Activated B cell treated with CpG ODN at 0.5 μM for 24 hours (primary cell): ENCODE measurements around the gene MUC2. TPM values are rescaled to one million over a fixed set of nuclear protein-coding genes. Genes with fewer than 3 reads are reported as not detected.

ENCODE experiments used
- ATAC-seq: fragments of 200-7000 bp; cut with Tn5 transposase; one replicate; pipeline ENCODE4 v1.10.0; 2021; ENCODE audit warnings: low read depth, mild to moderate bottlenecking, moderate library complexity
- CTCF ChIA-PET: fragments of 350-600 bp; sonication (Branson Sonifier 250); formaldehyde crosslinking; loops from one replicate; lab custom pipeline; 2021; ENCODE audit warnings: antibody characterized with exemption; lab: Charles Lee
- POLR2A ChIA-PET: fragments of 350-600 bp; sonication (Branson Sonifier 250); formaldehyde crosslinking; loops from one replicate; lab custom pipeline; 2021; ENCODE audit warnings: antibody characterized with exemption; lab: Charles Lee
- DNase-seq: peaks from one replicate; pipeline ENCODE4 v3.0.0; 2022
- H3K27ac Mint-ChIP-seq: one replicate; pipeline ENCODE4 v1.8.0; 2020; ENCODE audit warnings: mixed read lengths
- H3K27me3 Mint-ChIP-seq: one replicate; pipeline ENCODE4 v1.8.0; 2021; ENCODE audit warnings: mixed read lengths
- H3K36me3 Mint-ChIP-seq: one replicate; pipeline ENCODE4 v1.8.0; 2021; ENCODE audit warnings: low read depth, mixed read lengths
- H3K4me1 Mint-ChIP-seq: one replicate; pipeline ENCODE4 v1.8.0; 2021; ENCODE audit warnings: mixed read lengths
- H3K4me3 Mint-ChIP-seq: one replicate; pipeline ENCODE4 v1.8.0; 2020; ENCODE audit warnings: mild to moderate bottlenecking, mixed read lengths
- H3K9me3 Mint-ChIP-seq: one replicate; pipeline ENCODE4 v1.8.0; 2020; ENCODE audit warnings: mixed read lengths
- CTCF ChIP-seq: fragments of 200-600 bp; IDR thresholded peaks from one replicate; pipeline ENCODE4 v1.8.0; 2022; ENCODE audit warnings: antibody characterized with exemption, mild to moderate bottlenecking
- intact Hi-C: fragments of 100-400 bp; cut with micrococcal nuclease; formaldehyde crosslinking; loops from one replicate; pipeline ENCODE4 v1.15.1; 2024
- total RNA-seq: library from RNA; stranded (reverse); gene quantifications from 2 replicates; pipeline ENCODE4 v1.2.3, GENCODE V29; 2022

Gene MUC2
- total RNA-seq, 1 donor from 2014 or later, result not detected

- H3K9me3 Mint-ChIP-seq, result peaks cover 5% of the 10 kb centered on the region
- POLR2A ChIA-PET, result no interaction called here
Observed at GRCh38 chr11:1057806-1058205, 16.9 kb upstream of the MUC2 start.

GRCh38 chr11:1059759-1060158 lies 14.9 kb upstream of the MUC2 start:
- no peaks in the 10 kb centered on the region for H3K4me1 Mint-ChIP-seq
- H3K9me3 Mint-ChIP-seq, result peaks cover 5% of the 10 kb centered on the region
- ChIA-PET CTCF (no interaction called here), POLR2A (no interaction called here)
- H3K27me3 Mint-ChIP-seq, result peaks cover 16% of the 10 kb centered on the region
- H3K27ac Mint-ChIP-seq, result no peak overlapping the region
- no peak for TF ChIP-seq CTCF
- H3K36me3 Mint-ChIP-seq, result no peaks in the 10 kb centered on the region
- no peak for ATAC-seq
- intact Hi-C loops, result no loop called here
- H3K4me3 Mint-ChIP-seq, result no peak overlapping the region
- DNase-seq, result no peak

More at GRCh38 chr11:1057806-1058205, 16.9 kb upstream of the MUC2 start:
- Mint-ChIP-seq H3K4me3 (no peak overlapping the region), H3K27me3 (peaks cover 12% of the 10 kb centered on the region), H3K27ac (no peak overlapping the region), H3K4me1 (no peaks in the 10 kb centered on the region), H3K36me3 (no peaks in the 10 kb centered on the region)
- intact Hi-C loops, result no loop called here
- ATAC-seq (no peak), DNase-seq (no peak)
- CTCF ChIA-PET, result no interaction called here
- no peak for TF ChIP-seq CTCF

- Mint-ChIP-seq H3K36me3 (no peaks in the 10 kb centered on the region), H3K27me3 (peaks cover 16% of the 10 kb centered on the region), H3K4me3 (no peak overlapping the region), H3K27ac (no peak overlapping the region), H3K4me1 (no peaks in the 10 kb centered on the region), H3K9me3 (peaks cover 5% of the 10 kb centered on the region)
- intact Hi-C loops, result no loop called here
- ChIA-PET CTCF (no interaction called here), POLR2A (no interaction called here)
- TF ChIP-seq CTCF, result no peak
- ATAC-seq (no peak), DNase-seq (no peak)
Observed at GRCh38 chr11:1060410-1060809, 14.3 kb upstream of the MUC2 start.

GRCh38 chr11:1060852-1061616 lies 13.6 kb upstream of the MUC2 start:
- Mint-ChIP-seq H3K4me3 (no peak overlapping the region), H3K9me3 (peaks cover 7% of the 10 kb centered on the region), H3K36me3 (no peaks in the 10 kb centered on the region), H3K4me1 (no peaks in the 10 kb centered on the region), H3K27ac (no peak overlapping the region), H3K27me3 (peaks cover 20% of the 10 kb centered on the region)
- POLR2A ChIA-PET, result no interaction called here
- ATAC-seq (no peak), DNase-seq (no peak)
- no peak for TF ChIP-seq CTCF
- CTCF ChIA-PET, result no interaction called here
- intact Hi-C loops, result no loop called here

GRCh38 chr11:1062075-1062820 lies 12.4 kb upstream of the MUC2 start:
- Mint-ChIP-seq H3K36me3 (no peaks in the 10 kb centered on the region), H3K27me3 (peaks cover 21% of the 10 kb centered on the region), H3K9me3 (peaks cover 7% of the 10 kb centered on the region), H3K4me1 (no peaks in the 10 kb centered on the region), H3K4me3 (no peak overlapping the region), H3K27ac (no peak overlapping the region)
- intact Hi-C loops, result no loop called here
- DNase-seq (no peak), ATAC-seq (no peak)
- TF ChIP-seq CTCF, result no peak
- CTCF ChIA-PET, result no interaction called here
- POLR2A ChIA-PET, result no interaction called here
